Endometrial microvascular endothelial cells (primary cell): ENCODE results near the gene AQP10. TPM values are rescaled to one million over a fixed set of nuclear protein-coding genes. Genes with fewer than 3 reads are reported as not detected.
"Not testable (repeated sequence)": the region's sequence is repeated elsewhere in the genome, so short reads cannot be mapped to it uniquely, and the experiment has no call there.

ENCODE experiments used
- in situ Hi-C: cut with HindIII; loops from 2 replicates; pipeline ENCODE4 v1.10.0; 2017; ENCODE audit warnings: low sequenced_read_pairs, low pct_unique_long_range_greater_than_20kb; ENCODE audit errors: inconsistent ontology term
- total RNA-seq: library from RNA; depleted of rRNA; stranded (reverse); fragments of >200 nt; gene quantifications from one replicate; pipeline ENCODE4 v1.2.3, GENCODE V29; 2015; ENCODE audit errors: inconsistent ontology term

Gene AQP10
- total RNA-seq, result not detected

DNA sequence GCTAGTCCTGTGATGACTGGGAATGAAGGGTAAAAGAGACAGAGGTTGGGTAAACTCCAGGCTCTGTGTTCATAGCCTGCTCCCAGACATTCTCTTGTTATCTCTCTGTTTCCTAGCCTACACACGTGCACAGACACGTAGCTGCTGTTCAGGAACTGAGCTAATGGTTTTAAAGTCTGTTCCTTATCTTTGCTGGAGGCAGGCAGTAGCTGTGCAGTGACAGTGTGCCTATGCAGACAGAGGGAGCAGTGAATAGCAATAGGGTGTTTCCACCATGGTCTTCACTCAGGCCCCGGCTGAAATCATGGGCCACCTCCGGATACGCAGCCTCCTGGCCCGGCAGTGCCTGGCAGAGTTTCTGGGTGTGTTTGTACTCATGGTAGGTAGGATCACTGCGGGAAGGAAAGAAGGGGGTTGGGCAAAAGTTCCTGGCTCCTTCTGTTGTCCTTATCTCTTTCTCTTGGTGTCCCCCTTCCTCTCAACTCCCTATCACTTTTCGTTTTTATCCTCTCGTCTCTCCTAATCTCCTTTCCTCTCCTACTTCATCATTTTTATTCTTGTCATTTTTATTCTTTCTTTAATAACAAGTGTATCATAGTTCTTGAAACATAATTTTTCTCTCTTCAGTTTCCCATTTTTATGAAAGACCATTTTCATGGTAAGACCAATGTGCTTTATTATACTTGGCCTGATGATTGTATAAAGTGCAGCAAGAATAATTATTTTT is at the start of gene AQP10:
TSS of gene AQP10 (plus strand) at position 212 of the 727 bp plus-strand sequence. CDS start at position 275, 63 bp downstream.
- in situ Hi-C loops, result no loop called here

DNA sequence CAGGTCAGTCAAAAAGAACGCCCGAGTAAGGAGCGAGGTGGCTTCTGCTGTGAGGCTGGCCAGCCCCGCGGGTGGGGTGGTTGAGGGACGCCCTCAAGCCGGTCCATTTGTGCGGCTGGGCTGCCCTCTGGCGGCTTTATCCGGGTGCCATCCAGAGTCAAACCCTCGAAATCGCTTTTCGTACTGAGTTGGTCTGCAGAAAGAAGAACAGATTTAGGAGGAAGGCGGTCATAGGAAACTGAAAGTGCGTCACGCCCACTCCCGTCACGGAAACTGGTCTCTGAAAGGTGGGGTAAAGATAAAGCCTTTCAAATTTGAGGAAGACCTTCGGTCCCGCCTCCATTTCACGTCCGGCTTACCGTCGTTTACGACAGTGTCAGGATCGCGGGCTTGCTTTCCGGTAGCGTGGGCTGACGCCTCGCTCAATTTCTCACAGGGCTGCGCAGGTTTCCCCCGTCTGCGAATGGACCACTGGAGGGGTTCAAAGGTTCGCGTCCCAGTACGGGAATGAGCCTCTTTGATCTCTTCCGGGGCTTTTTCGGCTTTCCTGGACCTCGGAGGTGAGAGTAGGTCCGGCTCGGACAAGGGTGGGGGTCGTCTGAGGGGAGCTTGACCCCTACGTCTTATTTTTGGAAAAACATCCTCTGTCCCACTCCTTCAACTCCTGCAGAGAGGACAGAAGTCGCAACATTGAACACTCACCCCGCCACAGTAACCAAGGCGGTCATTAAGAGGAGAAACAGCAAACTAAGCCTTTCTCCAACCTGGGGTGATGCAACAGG is 48.5 kb upstream of the AQP10 start, which contains the start of gene HAX1:
TSS of gene HAX1 (plus strand) at position 413 of the 782 bp plus-strand sequence. CDS start at position 508, 95 bp downstream.
- in situ Hi-C loops, result no loop called here

GRCh38 chr1:154272999-154273563 is 47.8 kb upstream of the AQP10 start:
- in situ Hi-C loops, result no loop called here

GRCh38 chr1:154276797-154277196 is 44.1 kb upstream of the AQP10 start:
- in situ Hi-C loops, result no loop called here

DNA sequence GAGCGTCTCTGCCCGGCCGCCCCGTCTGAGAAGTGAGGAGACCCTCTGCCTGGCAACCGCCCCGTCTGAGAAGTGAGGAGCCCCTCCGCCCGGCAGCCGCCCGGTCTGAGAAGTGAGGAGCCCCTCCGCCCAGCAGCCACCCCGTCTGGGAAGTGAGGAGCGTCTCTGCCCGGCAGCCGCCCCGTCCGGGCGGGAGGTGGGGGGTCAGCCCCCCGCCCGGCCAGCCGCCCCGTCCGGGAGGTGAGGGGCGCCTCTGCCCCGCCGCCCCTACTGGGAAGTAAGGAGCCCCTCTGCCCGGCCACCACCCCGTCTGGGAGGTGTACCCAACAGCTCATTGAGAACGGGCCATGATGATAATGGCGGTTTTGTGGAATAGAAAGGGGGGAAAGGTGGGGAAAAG is 33.3 kb upstream of the AQP10 start:
- in situ Hi-C loops, result not testable (repeated sequence)

DNA sequence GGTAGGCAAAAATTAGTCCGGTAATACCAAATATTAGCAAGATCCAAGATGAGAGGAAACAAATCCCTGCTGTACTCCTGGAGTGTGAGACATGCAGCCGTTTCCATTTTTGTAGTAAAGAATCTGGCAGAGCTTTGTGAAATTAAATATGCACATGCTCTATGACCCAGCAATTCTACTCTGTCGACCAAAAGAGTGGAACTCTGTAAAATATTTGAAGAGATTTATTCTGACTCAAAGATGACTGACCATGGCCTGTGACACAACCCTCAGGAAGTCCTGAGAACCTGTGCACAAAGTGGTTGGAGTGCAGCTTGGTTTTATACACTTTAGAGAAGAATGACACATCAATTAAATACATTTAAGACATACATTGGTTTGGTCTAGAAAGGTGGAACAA is 32.2 kb upstream of the AQP10 start:
- in situ Hi-C loops, result no loop called here

- in situ Hi-C loops, result no loop called here
Measured at GRCh38 chr1:154290921-154291320, 30.0 kb upstream of the AQP10 start.

DNA sequence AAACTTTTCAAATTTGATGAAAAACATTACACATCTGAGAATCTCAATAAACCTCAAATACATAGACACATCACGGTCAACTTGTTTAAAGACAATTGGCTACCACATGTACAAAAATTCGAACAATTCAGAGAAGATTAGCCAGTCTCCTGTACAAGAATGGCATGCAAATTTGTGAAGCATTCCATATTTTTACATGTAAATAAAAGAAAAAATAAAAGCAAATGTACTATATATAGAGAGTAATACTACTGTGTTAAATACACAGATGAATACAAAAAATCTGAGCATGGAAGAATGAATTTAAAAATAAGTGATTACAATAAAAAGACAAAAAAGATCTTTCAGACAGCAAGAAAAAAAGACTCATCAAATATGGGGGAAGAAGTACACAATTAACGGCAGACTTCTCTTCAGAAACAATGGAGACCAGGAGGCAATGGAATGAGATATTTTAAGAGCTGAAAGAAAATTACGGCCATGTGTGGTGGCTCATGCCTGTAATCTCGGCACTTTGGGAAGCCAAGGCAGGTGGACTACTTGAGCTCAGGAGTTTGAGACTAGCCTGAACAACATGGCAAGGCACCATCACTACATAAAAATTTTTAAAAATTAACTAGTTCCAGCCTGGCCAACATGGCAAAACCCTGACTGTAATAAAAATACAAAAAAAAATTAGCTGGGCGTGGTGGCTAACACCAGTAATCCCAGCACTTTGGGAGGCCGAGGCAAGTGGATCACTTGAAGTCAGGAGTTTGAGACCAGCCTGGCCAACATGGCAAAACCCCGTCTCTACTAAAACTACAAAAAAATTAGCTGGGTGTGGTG is 25.3 kb upstream of the AQP10 start:
- in situ Hi-C loops, result no loop called here

- in situ Hi-C loops, result no loop called here
Measured at GRCh38 chr1:154301582-154301981, 19.3 kb upstream of the AQP10 start.

- in situ Hi-C loops, result no loop called here
Measured at GRCh38 chr1:154304664-154305337, 16.1 kb upstream of the AQP10 start.

- in situ Hi-C loops, result no loop called here
Measured at GRCh38 chr1:154306151-154306550, 14.7 kb upstream of the AQP10 start.

GRCh38 chr1:154307670-154308270 is 13.1 kb upstream of the AQP10 start:
- in situ Hi-C loops, result not testable (repeated sequence)

- in situ Hi-C loops, result not testable (repeated sequence)
Measured at GRCh38 chr1:154309136-154309535, 11.8 kb upstream of the AQP10 start.

DNA sequence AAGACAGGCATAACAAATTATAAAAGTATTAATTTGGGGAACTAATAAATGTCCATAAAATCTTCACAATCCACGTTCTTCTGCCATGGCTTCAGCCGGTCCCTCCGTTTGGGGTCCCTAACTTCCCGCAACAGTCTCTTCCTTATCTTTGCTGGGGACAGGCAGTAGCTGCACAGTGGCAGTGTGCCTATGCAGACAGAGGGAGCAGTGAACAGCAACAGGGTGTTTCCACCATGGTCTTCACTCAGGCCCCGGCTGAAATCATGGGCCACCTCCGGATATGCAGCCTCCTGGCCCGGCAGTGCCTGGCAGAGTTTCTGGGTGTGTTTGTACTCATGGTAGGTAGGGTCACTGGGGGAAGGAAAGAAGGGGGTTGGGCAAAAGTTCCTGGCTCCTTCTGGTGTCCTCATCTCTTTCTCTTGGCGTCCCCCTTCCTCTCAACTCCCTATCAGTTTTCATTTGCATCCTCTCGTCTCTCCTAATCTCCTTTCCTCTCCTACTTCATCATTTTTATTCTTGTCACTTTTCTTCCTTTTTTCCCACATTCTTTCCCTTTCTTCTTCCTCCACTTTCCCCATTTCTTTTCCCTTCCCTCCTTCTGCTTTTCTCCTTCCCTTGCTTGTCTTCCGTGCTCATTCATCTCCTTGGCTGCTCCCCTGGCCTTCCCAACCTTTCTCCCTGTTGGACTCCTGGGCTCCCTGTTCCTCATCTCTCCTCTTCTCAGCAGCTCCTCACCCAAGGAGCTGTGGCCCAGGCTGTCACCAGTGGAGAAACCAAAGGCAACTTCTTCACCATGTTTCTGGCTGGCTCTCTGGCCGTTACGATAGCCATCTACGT is 8.4 kb upstream of the AQP10 start:
- in situ Hi-C loops, result not testable (repeated sequence)

GRCh38 chr1:154313066-154313356 is 7.9 kb upstream of the AQP10 start:
- in situ Hi-C loops, result no loop called here

GRCh38 chr1:154314226-154314625 is 6.7 kb upstream of the AQP10 start:
- in situ Hi-C loops, result not testable (repeated sequence)

- in situ Hi-C loops, result no loop called here
Measured at GRCh38 chr1:154316704-154317103, 4.2 kb upstream of the AQP10 start.
